Osteoblast (primary cell): ENCODE data around the gene DNLZ. TPM values are rescaled to one million over a fixed set of nuclear protein-coding genes. Genes with fewer than 3 reads are reported as not detected.

Experiments used
- DNase-seq: peaks from one replicate; pipeline ENCODE4 v3.0.0; 2011; ENCODE audit warnings: low spot score, mixed read lengths; ENCODE audit not compliant: insufficient read length; ENCODE audit errors: missing footprints
- H2AFZ ChIP-seq: 2 replicates; pipeline ENCODE4 v1.6.0; 2011; ENCODE audit warnings: mild to moderate bottlenecking, low read length
- H3K27ac ChIP-seq: 2 replicates; pipeline ENCODE4 v1.5.1; 2011; ENCODE audit warnings: mild to moderate bottlenecking, low read depth, low read length, moderate library complexity
- H3K27me3 ChIP-seq: 2 replicates; pipeline ENCODE4 v1.6.0; 2012; ENCODE audit warnings: mild to moderate bottlenecking, control low read depth, inconsistent platforms, low read length, moderate library complexity; ENCODE audit not compliant: insufficient read depth
- H3K36me3 ChIP-seq: 2 replicates; pipeline ENCODE4 v1.5.1; 2011; ENCODE audit warnings: mild to moderate bottlenecking, low read length, control low read depth, moderate library complexity; ENCODE audit not compliant: insufficient read depth
- H3K4me1 ChIP-seq: 2 replicates; pipeline ENCODE4 v1.5.1; 2011; ENCODE audit warnings: mild to moderate bottlenecking, low read length, control low read depth, moderate library complexity; ENCODE audit not compliant: insufficient read depth
- H3K4me2 ChIP-seq: 2 replicates; pipeline ENCODE4 v1.6.0; 2011; ENCODE audit warnings: mild to moderate bottlenecking, low read length; ENCODE audit not compliant: insufficient read depth
- H3K4me3 ChIP-seq: fragments of 200-600 bp; sonication (generic); 3 replicates; pipeline ENCODE4 v1.5.1; 2012; ENCODE audit warnings: mild to moderate bottlenecking, low read length, inconsistent platforms; ENCODE audit not compliant: insufficient read depth
- H3K79me2 ChIP-seq: 2 replicates; pipeline ENCODE4 v1.6.0; 2012; ENCODE audit warnings: mild to moderate bottlenecking, low read length, control low read depth, inconsistent platforms; ENCODE audit not compliant: insufficient read depth
- H3K9me3 ChIP-seq: 2 replicates; pipeline ENCODE4 v1.5.1; 2011; ENCODE audit warnings: low read depth, low read length, control low read depth
- H4K20me1 ChIP-seq: 2 replicates; pipeline ENCODE4 v1.6.0; 2012; ENCODE audit warnings: mild to moderate bottlenecking, low read length, control low read depth; ENCODE audit not compliant: insufficient read depth
- total RNA-seq: library from RNA; depleted of rRNA; stranded (reverse); fragments of >200 nt; gene quantifications from 2 replicates; pipeline ENCODE4 v1.2.3, GENCODE V29; 2012
- TF ChIP-seq, protein P1 (sequence below): IDR thresholded peaks from 2 replicates; pipeline ENCODE4 v1.5.1; 2011; ENCODE audit warnings: mild to moderate bottlenecking, low read depth, low read length, moderate library complexity; ENCODE audit errors: extremely low read depth

Gene DNLZ
- total RNA-seq, 1 donor, result 4.3 TPM

DNA sequence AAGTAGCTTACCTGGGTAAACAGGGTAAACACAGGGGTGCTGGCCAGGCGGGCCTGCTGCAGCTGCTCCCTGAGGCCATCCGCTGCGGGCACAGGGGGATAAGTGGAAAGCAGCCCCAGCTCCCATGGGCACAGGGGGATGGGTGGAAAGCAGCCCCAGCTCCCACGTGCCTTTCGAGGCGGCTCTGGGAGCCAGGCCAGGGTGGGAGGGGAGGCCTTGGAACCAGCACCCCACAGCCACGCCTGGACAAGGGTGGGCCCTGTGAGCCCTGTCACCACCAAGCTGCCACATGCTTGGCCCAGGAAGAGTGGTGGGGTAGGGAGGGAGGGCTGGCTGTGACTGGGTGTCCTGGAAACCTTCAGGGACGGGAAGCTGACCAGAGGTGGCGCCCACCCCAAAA is 17.8 kb upstream of the DNLZ start:
- TF ChIP-seq, protein P1, sequence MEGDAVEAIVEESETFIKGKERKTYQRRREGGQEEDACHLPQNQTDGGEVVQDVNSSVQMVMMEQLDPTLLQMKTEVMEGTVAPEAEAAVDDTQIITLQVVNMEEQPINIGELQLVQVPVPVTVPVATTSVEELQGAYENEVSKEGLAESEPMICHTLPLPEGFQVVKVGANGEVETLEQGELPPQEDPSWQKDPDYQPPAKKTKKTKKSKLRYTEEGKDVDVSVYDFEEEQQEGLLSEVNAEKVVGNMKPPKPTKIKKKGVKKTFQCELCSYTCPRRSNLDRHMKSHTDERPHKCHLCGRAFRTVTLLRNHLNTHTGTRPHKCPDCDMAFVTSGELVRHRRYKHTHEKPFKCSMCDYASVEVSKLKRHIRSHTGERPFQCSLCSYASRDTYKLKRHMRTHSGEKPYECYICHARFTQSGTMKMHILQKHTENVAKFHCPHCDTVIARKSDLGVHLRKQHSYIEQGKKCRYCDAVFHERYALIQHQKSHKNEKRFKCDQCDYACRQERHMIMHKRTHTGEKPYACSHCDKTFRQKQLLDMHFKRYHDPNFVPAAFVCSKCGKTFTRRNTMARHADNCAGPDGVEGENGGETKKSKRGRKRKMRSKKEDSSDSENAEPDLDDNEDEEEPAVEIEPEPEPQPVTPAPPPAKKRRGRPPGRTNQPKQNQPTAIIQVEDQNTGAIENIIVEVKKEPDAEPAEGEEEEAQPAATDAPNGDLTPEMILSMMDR, result no peak
- Histone ChIP-seq H3K4me1 (no peaks in the 10 kb centered on the region), H3K27me3 (no peaks in the 10 kb centered on the region), H3K4me2 (no peak overlapping the region), H3K79me2 (no peaks in the 10 kb centered on the region), H3K4me3 (no peak overlapping the region), H3K9me3 (no peaks in the 10 kb centered on the region), H3K27ac (no peak overlapping the region), H3K36me3 (peaks cover 31% of the 10 kb centered on the region), H4K20me1 (no peaks in the 10 kb centered on the region), H2AFZ (no peak overlapping the region)
- no peak for DNase-seq

- H3K27ac ChIP-seq, result no peak overlapping the region
- no peaks in the 10 kb centered on the region for H3K9me3 ChIP-seq
- H2AFZ ChIP-seq, result no peak overlapping the region
- peaks cover 24% of the 10 kb centered on the region for H3K36me3 ChIP-seq
- TF ChIP-seq, protein P1, result no peak
- no peak overlapping the region for H3K4me2 ChIP-seq
- no peaks in the 10 kb centered on the region for H3K4me1 ChIP-seq
- H3K79me2 ChIP-seq, result no peaks in the 10 kb centered on the region
- DNase-seq, result no peak
- no peak overlapping the region for H3K4me3 ChIP-seq
- no peaks in the 10 kb centered on the region for H3K27me3 ChIP-seq
- no peaks in the 10 kb centered on the region for H4K20me1 ChIP-seq
Measured at GRCh38 chr9:136380381-136380780, 16.8 kb upstream of the DNLZ start.

- DNase-seq, result no peak
- H3K27me3 ChIP-seq, result no peaks in the 10 kb centered on the region
- TF ChIP-seq, protein P1, result no peak
Measured at GRCh38 chr9:136379891-136380290, 16.3 kb upstream of the DNLZ start.

GRCh38 chr9:136379401-136379800 is 15.9 kb upstream of the DNLZ start:
- no peak overlapping the region for H3K4me3 ChIP-seq

More at GRCh38 chr9:136379891-136380290, 16.3 kb upstream of the DNLZ start:
- no peaks in the 10 kb centered on the region for H3K4me1 ChIP-seq
- H2AFZ ChIP-seq, result no peak overlapping the region
- no peak overlapping the region for H3K4me2 ChIP-seq
- no peaks in the 10 kb centered on the region for H3K9me3 ChIP-seq
- H4K20me1 ChIP-seq, result no peaks in the 10 kb centered on the region
- no peak overlapping the region for H3K4me3 ChIP-seq
- peaks cover 19% of the 10 kb centered on the region for H3K36me3 ChIP-seq
- no peaks in the 10 kb centered on the region for H3K79me2 ChIP-seq
- no peak overlapping the region for H3K27ac ChIP-seq

More at GRCh38 chr9:136379401-136379800, 15.9 kb upstream of the DNLZ start:
- H3K36me3 ChIP-seq, result peaks cover 17% of the 10 kb centered on the region
- no peaks in the 10 kb centered on the region for H3K79me2 ChIP-seq
- no peak for DNase-seq
- H3K27ac ChIP-seq, result no peak overlapping the region
- no peaks in the 10 kb centered on the region for H4K20me1 ChIP-seq
- H3K4me1 ChIP-seq, result no peaks in the 10 kb centered on the region
- H3K4me2 ChIP-seq, result no peak overlapping the region
- H2AFZ ChIP-seq, result no peak overlapping the region
- TF ChIP-seq, protein P1, result no peak
- no peaks in the 10 kb centered on the region for H3K9me3 ChIP-seq
- H3K27me3 ChIP-seq, result no peaks in the 10 kb centered on the region
